Activated T-cell treated with anti-CD3 and anti-CD28 coated beads, Interleukin-2, amount 50 U/mL, for 48 hours (primary cell): Measurements from ENCODE around the gene TXNL4A.
"Not testable (repeated sequence)": the region's sequence is repeated elsewhere in the genome, so short reads cannot be mapped to it uniquely, and the experiment has no call there.

Source experiments
- DNase-seq, 2 experiments: peaks; one replicate each; pipeline ENCODE4 v3.0.0-alpha.2; 2020

TXNL4A gene

DNA sequence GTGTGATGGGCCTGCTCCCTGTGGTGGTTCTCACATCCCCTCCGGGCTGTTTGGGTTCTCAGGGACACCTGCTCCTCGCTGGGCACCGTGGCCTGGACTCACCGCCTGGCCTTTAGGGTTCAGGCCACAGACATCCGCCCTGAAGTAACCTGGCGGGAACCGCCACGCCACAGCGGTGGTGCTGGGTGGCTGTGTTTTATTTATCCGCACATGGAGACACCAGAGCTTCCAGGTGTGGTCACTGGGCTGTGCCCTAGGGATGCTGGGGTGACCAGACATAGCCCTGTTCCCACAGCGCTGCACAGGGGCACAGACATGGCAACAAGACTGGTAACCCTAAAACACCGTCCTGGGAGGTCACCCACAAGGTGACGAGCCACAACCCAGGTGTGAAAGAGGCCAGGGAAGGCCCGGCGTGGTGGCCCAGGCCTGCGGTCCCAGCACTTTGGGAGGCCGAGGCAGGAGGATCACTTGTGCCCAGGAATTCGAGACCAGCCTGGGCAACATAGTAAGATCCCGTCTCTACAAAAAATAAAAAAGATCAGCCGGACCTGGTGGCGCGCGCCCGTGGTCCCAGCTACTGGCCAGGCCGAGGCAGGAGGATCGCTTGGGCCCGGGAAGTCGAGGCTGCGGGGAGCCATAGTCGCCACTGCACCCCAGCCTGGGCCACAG lies 24.6 kb downstream of the TXNL4A start:
- no peak for DNase-seq

DNA sequence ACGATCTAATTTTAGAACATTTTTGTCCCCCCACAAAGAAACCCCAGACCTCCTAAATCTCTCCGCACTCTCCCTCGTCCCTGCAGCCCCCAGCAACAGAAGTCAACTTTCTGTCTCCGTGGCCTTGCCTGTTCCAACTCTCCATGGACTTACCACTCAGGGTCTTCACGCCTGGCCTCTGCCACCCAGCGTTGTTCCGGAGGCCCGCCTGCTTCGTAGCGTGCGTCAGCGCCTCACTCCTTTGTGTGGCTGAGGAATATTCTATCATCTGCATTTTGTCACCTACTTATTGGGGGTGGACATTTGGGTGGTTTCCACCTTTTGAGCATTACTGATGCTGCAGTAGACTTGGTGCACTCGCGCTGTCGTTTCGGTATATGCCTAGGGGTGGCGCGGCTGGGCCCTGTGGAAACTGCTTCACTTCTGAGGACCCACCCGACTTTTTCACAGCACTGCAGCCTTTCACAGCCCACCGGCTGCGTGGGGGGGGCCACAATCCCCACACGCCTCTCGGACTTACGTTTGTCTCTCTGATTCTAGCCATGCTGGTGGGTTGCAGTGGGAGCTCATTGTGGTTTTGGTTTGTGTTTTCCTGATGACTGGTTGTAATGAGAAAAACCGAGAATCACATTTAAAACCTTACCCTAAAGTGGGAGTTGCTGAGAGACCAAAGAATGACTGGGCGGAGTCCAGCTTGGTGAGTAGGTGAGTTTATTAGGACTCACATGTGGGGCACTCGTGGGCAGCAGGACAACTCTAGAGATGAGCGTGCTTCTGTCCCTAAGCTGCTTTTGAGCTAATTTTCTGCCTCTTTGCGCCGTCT lies 25.3 kb downstream of the TXNL4A start:
- peak; percentile 67 to 75 for DNase-seq

DNA sequence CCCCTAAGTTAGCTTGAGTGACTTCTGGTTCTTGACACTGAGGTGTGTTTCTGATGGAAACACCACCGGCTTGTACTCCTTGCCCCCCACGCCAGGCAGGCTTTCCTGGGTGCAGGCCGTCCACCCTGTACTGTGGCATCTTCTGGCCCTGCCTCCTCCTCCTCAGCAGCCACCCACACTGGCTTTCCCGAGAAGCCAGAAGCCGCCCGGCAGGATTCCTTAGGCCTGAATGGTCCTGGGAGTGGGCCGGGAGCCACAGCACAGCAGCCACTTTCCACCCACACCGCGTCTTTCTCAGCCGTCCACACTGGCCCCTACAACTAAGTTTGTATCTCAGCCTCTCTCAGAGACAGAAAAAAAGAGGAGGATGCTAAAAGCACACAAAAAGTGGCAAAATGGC lies 26.1 kb downstream of the TXNL4A start:
- DNase-seq, result no peak

DNA sequence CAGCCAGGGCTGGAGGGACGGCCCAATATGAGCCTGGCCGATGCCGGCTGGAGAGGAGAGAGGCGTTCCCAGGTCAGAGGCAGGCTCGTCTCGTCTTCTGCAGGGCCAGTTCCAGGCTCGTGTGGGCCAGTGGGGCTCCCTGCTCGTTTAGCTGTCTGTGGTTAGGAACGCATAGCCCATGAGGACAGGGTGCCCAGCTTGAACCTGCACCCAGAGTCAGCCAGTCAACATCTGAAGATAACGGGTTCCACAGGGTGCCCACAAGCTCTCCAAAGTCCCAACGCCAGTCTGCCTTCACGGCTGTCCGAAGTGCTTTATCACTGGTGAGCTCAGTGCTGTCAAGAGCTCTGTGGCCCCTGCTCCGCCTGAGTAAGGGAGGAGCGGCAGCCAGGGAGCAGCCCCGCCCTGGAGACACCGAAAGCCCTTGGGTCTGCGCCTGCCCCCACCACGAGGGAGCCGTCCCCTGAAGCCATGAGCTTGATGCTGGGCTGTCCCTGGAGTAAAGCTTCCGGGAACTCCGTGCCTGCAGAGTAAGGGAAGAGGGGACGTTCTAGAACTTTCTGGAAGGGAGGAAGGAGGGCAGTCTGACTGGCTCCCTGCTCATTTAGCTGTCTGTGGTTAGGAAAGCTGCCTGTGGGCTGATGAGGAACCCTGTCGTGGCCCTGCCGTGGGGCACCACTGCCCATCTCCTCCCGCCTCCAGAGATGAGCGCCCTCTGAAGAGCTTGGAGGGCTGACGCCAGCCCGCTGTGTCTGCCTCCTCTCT lies 26.7 kb downstream of the TXNL4A start:
- DNase-seq, result no peak

DNA sequence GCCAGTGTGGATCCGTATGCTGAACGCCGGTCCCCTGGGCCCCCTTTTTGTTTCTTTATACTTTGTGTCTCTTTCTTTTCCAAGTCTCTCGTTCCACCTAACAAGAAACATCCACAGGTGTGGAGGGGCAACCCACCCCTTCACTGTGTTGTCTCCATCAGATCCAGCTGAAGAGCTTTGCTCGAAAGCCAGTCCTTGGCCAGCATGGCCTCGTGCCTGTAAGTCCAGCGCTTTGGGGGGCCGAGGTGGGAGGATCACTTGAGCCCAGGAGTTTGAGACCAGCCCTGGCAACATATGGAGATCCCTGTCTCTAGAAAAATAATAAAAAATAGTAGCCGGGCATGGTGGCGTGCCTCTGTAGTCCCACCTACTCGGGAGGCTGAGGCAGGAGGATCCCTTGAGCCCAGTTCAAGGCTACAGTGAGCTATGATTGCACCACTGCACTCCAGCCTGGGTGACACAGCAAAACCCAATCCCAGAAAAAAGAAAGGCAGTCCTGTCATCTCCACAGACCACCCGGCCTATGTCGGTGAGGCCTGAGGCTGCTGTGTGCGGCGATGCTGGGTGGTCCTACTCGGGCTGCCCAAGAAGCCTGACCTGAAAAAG lies 27.3 kb downstream of the TXNL4A start:
- DNase-seq, result no peak

DNA sequence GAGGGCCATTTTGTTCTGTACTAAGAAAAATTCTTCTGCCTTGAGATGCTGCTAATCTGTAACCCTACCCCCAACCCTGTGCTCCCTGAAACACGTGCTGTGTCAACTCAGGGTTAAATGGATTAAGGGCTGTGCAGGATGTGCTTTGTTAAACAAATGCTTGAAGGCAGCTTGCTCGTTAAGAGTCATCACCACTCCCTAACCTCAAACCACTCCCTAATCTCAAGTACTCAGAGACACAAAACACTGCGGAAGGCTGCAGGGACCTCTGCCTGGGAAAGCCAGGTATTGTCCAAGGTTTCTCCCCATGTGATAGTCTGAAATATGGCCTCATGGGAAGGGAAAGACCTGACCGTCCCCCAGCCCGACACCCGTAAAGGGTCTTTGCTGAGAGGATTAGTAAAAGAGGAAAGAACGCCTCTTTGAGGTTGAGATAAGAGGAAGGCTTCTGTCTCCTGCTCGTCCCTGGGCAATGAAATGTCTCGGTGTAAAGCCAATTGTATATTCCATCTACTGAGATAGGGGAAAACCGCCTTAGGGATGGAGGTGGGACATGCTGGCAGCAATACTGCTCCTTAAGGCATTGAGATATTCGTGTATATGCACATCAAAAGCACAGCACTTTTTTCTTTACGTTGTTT lies 28.1 kb downstream of the TXNL4A start:
- not testable (repeated sequence) for DNase-seq

DNA sequence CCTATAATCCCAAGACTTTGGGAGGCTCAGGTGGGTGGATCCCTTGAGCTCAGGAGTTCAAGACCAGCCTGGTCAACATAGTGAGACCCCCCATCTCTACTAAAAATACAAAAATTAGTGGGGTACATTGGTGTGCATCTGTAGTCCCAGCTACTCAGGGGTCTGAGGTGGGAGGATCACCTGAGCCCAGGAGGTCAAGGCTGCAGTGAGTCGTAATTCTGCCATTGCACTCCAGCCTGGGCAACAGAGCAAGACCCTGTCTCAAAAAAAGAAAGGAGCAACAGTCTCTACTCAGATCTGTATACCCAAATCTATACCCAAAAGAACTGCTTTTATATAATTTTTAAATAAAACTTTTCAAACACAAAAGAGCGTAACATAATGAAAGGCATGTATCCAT lies 29.4 kb downstream of the TXNL4A start:
- DNase-seq, result no peak

DNA sequence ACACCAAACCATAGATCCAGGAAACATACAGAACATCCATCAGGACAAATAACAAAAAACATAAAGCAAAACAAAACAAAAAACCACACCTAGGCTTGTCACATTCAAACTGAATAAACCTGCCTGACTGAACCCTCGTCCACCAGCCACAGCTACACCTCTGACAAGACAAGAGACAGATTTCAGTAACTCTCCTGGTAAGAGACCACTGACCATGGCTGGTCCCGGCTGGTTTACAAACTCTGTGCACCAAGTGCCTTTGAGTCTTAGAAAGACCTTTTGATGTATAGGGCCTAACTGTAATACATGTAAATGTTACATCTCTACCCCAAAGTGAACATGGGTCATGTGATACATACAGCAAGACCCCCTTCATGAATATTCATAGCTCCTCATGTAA lies 32.1 kb downstream of the TXNL4A start:
- DNase-seq, result no peak

DNA sequence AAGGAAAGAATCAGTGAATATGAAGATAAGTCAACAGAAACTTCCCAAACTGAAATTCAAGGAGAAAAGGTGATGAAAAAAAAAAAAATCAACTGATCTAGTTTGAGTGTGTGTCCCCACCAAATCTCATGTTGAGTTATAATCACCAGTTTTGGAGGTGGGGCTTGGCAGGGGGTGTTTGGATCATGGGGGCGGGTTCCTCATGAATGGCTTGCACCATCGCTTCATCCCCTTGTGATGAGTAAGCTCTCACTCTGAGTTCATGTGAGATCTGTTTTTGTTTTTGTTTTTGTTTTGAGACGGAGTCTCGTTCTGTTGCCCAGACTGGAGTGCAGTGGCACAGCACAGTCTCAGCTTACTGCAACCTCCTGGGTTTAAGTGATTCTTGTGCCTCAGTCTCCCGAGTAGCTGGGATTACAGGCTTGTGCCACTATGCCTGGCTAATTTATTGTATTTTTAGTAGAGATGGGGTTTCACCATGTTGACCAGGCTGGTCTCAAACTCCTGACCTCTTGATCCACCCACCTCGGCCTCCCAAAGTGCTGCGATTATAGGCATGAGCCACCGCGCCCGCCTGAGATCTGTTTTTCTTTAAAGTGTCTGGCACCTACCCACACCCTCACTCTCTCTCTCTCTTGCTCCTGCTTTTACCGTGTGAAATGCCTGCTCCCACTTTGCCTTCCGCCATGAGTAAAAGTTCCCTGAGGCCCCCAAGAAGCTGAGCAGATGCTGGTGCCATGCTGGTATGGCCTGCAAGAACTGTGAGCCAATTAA lies 32.9 kb downstream of the TXNL4A start:
- DNase-seq, result no peak

DNA sequence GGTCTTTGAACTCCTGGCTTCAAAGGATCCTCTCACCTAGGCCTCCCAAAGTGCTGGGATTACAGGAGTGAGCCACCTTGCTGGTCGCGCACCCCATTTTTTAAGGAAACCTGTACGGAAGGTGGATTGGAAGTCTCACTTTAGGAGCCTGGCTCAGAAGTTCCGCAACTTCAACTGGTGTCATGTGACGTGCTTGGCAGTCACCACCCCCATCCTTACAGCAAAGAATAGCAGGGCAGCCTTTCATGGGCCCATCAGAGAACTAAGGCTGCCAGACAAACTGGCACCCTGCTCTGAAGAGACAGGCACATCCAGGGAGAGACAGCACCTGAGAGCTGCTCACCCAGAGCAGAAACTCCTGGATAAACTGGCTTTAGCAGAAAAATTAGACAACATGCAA lies 33.6 kb downstream of the TXNL4A start:
- no peak for DNase-seq

DNA sequence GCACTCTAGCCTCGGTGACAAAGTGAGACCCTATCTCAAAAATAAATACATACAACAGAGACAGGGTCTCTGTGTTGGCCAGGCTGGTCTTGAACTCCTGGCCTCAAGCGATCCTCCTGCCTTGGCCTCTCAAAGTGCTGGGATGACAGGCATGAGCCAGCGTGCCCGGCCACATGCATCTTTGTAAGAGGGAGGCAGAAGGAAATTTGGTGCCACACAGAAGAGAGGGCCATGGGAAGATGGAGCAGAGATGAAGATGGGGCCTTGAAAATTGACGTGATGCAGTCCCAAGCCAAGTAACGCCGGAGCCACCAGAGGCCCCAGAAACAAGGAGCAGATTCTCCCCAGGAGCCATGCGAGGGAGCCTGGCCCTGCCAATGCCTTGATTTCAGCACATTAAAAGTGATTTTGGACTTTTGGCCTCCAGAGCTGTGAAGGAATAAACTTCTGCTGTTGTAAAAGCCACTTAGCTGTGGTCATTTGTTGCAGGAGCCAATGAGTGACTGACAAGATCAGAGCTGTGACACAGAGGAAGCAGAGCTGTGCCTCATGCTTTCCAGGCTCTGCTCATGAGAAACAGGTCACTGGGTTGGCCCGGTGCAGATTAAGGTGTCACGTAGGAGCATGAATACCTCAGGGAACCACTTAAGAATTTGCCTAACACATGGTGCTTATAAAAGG lies 34.3 kb downstream of the TXNL4A start:
- peak in 1 of 2 experiments; percentile 36 for DNase-seq

DNA sequence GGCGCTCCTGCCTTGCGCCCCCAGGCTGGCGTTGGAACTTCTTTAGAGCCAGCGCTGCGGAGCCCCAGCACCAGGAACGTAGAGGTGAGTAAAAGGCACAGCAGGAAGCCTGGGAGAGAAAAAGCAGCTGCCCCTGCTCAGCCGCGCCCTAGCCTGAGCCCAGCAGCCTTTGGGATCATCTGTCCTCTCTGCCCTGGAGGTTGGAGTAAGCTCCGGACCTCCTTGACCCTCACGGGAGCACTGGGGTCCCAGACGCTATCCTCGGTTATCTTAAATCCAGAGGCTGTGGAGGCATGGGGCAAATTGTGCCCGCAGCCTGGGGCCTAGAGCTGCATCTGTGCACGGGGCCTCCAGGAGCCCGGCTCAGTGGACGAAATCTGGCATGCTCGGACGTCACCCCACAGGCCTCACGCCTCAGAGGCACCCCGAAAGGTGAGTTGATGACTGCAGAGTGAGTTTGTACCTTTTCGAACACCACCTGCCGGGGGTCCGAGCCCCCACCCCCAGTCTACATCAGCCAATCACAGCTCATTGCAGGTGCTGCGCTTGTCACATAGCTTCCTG lies 35.3 kb downstream of the TXNL4A start:
- DNase-seq, result no peak

DNA sequence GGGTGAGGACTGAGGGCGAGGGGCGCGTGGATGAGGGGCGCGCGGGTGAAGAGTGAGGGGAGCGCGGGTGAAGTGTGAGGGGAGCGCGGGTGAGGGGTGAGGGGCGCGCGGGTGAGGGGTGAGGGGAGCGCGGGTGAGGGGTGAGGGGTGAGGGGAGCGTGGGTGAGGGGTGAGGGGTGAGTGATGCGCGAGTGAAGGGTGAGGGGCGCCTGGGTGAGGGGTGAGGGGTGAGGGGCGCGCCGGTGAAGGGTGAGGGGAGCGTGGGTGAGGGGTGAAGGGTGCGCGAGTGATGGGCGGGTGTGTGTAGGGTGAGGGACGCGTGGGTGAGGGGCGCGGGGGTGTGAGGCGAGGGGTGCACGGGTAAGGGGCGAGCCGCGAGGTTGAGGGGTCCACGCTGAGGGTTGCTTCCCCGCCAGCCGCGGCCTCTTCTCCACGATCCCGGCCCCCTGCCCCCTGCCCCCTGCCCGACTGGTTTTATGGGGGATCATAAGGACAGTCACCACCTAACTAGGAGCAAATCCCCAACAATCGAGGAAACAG lies 35.8 kb downstream of the TXNL4A start:
- no peak for DNase-seq

DNA sequence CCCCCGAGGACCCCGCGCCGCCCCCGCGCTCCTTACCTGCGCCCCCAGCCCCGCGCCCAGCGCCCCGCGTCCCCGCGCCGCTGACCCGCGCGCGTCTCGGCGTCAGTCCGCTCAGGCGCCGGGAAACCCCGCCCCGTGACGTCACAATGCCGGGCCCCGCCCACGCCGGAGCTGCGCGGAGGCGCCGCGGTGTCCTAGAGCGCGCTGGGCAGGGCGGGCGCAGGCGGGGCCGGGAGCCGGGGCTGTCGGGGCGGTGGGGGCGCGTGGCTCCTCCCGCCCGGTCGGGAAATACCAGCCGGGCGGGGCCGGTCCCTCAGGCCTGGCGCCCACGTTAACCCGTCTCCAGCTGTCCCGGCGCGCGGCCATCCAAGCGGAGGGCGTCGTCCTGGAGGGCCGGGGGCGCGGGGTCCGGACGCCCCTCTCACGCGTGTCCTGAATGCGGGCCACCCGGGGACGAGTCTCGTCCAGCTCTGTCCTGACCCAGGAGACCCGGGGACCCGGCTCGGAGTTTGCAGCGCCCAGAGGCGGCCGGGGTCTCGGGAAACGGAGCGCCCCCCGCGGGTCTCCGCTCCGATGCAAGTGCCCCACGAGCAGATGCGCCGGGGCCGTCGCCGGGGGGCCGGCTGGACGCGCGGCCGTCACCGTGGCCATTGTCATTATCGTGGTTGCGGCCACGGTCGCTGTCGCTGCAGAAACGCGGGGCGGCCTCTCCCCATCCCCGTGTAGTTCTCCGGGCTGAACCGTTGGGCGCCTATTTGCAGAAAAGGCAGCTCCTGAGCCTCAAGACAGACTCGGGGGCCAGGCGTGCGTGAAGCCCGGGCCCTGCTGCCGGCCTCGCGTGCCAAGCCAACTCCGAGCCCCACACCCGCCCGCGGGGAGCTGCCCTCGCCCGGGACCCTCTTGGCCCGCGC lies 36.6 kb downstream of the TXNL4A start, which contains the start of gene SLC66A2:
Gene SLC66A2, minus strand, starts transcription at position 109 of the 911 bp plus-strand sequence. CDS start 727 bp downstream, outside the sequence.
- peak; percentile 96 to 97 for DNase-seq

DNA sequence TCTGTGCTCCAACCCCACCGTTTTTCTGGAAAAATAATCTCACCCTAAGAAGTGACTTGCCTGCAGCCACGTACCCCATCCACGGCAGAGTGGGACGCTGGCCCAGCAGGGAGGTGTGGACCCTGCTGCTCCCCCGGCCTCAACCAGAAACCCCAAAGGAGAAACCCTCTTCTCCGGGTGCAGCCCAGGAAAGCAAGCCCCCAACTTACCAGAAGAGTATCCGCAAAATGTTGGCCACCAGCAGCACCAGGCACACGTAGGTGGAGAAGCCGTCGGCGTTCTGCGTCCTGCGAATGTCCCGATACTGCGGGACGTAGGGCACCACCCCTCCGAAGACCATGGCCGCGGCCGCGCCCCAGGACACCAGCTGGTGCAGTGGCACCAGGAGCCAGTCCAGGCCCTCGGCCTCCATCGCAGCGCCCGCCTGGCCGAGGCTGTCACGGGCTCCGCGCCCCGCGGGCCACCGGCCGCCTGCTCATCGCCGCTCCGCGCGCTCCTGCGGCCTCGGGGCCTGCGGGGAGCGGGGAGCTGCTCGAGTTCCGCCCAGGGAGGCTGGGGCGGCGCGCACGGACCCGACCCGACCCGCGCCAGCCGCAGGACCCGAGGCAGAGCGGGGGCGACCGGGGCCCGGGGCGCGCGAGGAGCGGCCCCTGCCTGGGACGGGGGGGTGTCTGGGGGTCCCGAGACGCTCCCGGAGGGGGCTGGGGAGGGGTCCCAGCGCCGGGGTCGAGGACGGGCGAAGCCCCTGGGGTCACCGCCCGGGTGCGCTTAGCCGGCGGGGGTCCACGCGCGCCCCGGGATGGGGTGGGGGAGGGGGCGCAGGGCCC lies 37.6 kb downstream of the TXNL4A start:
- peak in 1 of 2 experiments; percentile 44 for DNase-seq

DNA sequence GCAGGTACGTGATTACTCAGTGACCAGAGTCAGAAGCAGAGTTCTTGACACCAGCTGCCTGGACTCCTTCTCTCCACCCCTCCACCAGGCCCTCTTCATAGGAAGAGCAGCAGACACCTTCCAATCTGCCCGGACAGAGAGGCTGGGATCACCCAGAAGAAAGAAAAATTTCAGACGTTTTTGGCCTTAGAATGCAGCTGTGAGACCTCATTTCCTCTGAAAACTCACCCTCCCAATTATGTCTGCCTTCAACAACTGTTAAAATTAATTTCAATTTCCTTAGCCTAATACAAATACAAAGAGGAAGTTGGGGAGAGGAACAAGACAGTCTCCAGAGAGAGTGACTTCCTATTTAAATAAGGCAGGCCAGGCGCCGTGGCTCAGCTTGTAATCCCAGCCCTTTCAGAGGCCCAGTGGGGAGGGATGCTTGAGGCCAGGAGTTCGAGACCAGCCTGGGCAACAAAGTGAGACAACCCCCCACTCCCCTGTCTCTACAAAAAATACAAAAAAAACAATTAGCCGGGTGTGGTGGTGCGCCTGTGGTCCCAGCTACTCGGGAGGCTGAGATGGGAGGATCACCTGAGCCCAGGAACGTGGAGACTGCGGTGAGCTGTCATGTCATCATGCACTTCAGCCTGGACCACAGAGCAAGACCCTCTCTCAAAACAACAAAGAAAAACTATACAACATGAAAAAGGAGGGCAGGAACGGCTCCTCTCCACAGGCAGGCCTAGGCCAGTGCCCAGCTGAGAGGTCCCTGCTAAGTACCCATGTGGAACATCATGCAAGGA lies 38.5 kb downstream of the TXNL4A start:
- DNase-seq, result no peak

DNA sequence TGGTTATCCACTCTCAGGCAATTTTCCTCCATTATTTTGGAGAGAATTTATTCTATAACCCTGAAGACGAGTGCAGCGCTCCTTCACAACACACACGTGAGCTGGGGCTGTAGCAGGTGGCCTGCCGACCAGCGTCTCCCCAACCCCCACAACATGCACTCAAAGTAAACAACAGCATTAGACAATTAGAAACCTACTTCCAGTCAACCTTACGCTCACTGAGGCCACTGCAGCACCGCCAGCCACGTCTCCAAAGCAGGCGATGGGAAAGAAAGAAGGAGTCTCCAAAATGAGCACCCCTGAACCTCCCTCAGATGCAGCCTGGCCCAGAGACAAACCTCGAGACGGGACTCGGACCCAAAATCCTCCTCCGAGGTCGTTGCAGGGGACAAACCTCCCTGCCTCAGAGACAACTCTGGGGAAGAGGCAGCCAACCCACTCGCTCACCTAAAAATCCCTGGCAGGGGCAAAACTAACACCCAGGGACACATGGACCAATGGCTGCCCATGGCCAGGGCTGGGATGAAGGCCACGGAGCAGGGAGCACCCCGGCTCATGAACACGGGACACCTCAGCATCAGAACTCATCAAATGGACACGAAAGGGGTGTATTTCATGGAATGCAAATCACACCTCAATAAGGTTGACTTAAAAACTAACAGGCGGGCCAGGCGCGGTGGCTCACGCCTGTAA lies 39.5 kb downstream of the TXNL4A start:
- DNase-seq, result no peak
